IPS-15b (cell line): Measurements from ENCODE around the gene DEAF1.

Source experiments
- H3K27me3 ChIP-seq: one replicate; pipeline ENCODE4 v1.6.1; 2013; ENCODE audit warnings: low read length; ENCODE audit not compliant: control insufficient read depth, insufficient read depth
- H3K36me3 ChIP-seq: one replicate; pipeline ENCODE4 v1.6.1; 2013; ENCODE audit warnings: low read length; ENCODE audit not compliant: control insufficient read depth, insufficient read depth
- H3K4me1 ChIP-seq: one replicate; pipeline ENCODE4 v1.6.1; 2013; ENCODE audit warnings: mild to moderate bottlenecking, low read length; ENCODE audit not compliant: control insufficient read depth, insufficient read depth
- H3K4me3 ChIP-seq: one replicate; pipeline ENCODE4 v1.5.1; 2013; ENCODE audit warnings: low read depth, low read length
- H3K9ac ChIP-seq: one replicate; pipeline ENCODE4 v1.6.1; 2013; ENCODE audit warnings: low read depth, mild to moderate bottlenecking, low read length
- H3K9me3 ChIP-seq: one replicate; pipeline ENCODE4 v1.6.1; 2013; ENCODE audit warnings: mild to moderate bottlenecking, low read length; ENCODE audit not compliant: control insufficient read depth, insufficient read depth

Gene DEAF1

DNA sequence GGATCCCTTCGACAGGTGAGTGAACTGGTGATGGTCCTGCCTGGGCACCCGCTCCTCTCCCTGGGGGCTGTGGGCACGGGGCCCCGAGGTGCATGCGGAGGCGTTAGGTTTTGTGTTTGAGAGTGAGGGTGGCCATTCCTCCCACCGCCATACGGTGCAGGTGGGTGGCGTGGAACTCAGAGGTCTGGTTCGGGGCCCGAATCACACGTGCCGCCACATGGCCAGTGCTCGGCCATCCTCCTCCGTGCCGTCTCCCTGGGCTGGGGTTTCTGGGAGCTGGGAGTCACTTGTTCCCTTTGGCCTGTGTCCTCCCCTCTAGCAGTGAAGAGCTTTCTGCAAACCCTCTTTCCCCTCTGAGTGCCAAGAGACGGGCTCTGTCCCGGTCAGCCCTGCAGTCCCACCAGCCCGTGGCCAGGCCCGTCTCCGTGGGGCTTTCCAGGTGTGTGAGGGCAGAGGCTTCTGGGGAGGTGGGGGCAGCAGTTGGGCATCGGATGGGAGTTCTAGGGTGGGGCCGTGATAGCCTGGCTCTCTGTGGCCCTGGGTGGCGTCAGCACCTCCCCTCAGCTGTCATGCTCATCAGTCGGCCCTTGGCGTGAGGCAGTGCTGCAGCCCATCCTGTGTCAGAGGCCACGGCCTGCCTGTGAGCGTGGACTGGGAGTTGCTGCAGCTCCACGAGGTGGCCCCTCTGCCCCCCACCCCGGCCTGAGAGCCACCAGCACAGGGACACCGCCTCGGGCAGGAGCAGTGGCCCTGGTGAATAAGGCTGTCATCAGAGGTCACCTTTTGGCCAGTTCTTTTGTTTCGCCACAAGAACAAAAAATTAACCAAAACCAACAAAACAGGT is 89.5 kb downstream of the DEAF1 start:
- H3K4me1 ChIP-seq = no peaks in the 10 kb centered on the region
- H3K9ac ChIP-seq = no peak overlapping the region
- H3K4me3 ChIP-seq = no peak overlapping the region
- no peaks in the 10 kb centered on the region for H3K9me3 ChIP-seq
- no peaks in the 10 kb centered on the region for H3K27me3 ChIP-seq
- H3K36me3 ChIP-seq = peaks cover 90% of the 10 kb centered on the region

DNA sequence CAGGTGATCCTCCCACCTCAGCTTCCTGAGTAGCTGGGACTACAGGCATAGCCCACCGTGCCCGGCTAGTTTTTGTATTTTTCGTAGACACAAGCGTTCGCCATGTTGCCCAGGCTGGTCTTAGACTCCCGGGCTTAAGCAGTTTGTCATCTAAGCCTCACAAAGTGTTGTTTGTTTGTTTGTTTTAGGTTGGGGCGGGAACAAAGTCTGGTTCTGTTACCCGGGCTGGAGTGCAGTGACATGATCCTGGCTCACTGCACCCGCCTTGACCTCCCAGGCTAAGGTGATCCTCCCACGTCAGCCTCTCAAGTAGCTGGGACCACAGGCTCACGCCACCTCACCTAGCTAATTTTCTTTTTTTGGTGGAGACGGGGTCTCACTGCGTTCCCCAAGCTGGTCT is 91.9 kb downstream of the DEAF1 start:
- Histone ChIP-seq H3K4me3 (no peak overlapping the region), H3K36me3 (peaks cover 79% of the 10 kb centered on the region), H3K4me1 (no peaks in the 10 kb centered on the region), H3K9ac (no peak overlapping the region), H3K27me3 (no peaks in the 10 kb centered on the region), H3K9me3 (no peaks in the 10 kb centered on the region)

DNA sequence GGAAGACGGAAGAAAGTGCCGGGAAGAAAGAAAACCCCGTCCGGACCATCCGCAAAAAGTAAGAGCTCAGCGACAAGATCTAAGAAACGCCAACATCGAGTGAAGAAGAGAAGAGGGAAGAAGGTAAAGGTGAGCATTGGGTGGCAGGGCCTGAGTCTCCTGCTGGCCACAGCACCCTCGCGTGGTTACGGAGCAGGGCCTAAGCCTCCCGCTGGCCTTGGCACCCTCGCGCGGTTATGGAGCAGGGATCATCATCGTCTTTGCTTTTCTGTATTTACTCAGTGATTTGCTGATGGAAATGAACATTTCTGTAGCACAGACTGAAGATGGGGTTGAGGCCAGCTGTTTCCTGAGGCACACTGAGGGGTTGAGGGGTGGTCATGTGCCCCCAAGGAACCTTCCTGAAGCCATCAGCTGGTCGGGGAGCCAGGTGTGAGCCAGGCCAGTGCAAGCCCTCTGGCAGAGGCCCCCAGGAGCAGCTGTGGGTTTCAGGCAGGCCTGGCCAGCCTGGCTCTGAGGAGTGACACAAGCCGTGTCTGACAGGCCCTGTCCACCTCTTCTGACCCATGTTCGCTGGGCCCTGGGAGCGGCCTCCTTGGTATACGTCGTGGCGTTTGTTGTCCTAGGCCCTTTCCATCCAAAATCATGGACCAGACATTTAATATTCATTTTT is 93.3 kb downstream of the DEAF1 start:
- no peaks in the 10 kb centered on the region for H3K9me3 ChIP-seq
- H3K36me3 ChIP-seq = peaks cover 77% of the 10 kb centered on the region
- H3K4me1 ChIP-seq = no peaks in the 10 kb centered on the region
- H3K9ac ChIP-seq = peak overlapping the region; percentile 16
- H3K27me3 ChIP-seq = no peaks in the 10 kb centered on the region
- no peak overlapping the region for H3K4me3 ChIP-seq

DNA sequence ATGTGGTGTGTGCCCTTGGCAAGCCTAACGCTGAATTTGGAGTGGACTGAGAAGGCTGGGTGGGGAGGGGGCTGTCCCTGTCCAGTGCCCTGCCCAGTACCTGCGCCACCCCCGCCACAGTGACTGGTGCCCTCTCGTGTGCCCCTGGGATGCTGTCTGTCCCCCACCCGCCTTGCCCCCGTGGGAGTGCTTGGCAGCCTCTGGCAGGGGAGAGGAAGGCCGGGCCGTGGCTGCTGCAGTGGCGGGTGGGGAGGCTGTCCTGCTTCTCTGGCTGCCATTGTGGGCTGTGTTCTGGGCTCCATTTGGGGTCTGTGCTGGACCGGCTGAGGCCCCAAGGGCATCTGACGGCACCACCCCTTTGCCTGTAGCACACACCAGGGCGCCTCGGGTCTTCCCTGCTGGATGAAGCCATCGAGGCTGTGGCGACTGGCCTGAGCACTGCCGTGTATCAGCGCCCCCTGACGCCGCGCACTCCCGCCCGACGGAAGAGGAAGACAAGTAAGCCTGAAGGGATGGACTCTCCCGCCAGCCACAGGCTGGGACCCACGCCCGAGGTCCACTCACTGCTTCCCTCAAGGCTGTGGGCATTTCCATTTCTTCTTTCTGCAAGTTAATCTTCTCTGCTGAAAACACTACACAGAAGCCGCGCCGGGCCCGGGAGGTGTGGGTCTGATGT is 96.9 kb downstream of the DEAF1 start:
- Histone ChIP-seq H3K4me1 (no peaks in the 10 kb centered on the region), H3K27me3 (no peaks in the 10 kb centered on the region), H3K36me3 (peaks cover 65% of the 10 kb centered on the region), H3K4me3 (no peak overlapping the region), H3K9me3 (no peaks in the 10 kb centered on the region), H3K9ac (no peak overlapping the region)

DNA sequence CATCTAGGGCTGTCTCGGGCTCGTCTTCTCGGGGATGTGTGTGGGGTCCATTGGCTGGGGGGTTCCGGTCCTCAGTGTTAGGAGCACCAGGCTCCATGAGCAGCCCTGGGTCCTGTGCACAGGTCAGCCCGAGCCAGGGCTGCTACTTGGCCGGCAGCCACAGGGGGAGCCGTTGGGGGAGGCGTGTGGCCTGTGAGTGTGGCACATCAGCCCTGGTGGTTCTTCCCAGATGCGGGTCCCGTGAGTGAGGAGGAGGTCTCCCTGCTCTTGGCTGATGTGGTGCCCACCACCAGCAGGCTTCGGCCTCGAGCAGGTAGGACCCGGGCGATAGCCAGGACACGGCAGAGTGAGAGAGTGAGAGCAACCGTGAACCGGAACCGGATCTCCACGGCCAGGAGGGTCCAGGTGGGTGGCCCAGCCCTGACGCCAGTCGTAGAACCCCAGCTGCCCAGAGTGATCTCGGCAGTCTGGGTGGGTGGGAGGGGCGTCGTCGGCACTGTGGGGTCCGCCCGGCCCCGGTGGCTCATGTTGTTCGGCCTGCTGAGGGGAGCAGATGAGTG is 97.8 kb downstream of the DEAF1 start:
- no peaks in the 10 kb centered on the region for H3K4me1 ChIP-seq
- peaks cover 69% of the 10 kb centered on the region for H3K36me3 ChIP-seq
- no peaks in the 10 kb centered on the region for H3K9me3 ChIP-seq
- no peak overlapping the region for H3K9ac ChIP-seq
- no peak overlapping the region for H3K4me3 ChIP-seq
- no peaks in the 10 kb centered on the region for H3K27me3 ChIP-seq

DNA sequence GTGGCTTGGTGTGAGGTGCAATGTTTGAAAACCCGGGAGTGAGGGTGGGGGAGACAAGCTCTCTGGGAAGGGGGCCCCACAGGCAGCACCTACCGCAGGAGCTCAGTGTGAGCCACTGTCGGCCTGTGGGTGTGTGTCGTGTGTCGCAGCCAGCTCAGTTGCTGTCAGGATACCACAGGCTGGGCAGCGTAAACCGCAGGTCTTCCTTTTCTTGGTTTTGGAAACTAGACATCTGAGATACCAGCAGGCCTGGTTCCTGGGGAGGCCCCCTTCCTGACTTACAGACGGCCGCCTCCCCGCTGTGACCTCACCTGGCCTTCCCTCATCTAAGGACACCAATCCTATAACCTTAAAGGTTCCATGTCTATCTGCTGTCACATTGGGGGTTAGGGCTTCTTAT is 98.6 kb downstream of the DEAF1 start:
- Histone ChIP-seq H3K4me3 (no peak overlapping the region), H3K9me3 (no peaks in the 10 kb centered on the region), H3K9ac (no peak overlapping the region), H3K36me3 (peaks cover 63% of the 10 kb centered on the region), H3K4me1 (no peaks in the 10 kb centered on the region), H3K27me3 (no peaks in the 10 kb centered on the region)

DNA sequence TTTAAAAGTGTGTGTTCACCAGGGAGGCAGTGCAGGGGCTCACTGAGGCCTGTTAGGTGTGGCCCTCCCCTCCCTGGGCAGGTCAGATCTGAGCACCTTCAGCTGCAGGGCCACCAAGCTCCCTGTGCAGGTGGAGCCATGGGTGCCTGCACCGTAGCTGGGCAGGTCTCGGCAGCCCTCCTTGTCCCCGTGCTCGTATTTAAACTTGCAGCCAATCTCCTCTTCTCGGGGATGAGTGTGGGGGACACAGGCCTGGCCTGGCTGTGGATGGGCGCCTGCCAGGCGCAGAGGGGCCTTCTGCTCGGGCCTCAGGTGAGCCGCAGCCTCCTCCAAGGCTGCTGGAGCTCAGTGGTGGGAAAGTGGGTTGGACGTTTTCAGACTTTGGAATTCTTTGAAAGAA is 99.6 kb downstream of the DEAF1 start:
- H3K36me3 ChIP-seq = peaks cover 62% of the 10 kb centered on the region
- no peaks in the 10 kb centered on the region for H3K4me1 ChIP-seq
- no peak overlapping the region for H3K4me3 ChIP-seq
- no peak overlapping the region for H3K9ac ChIP-seq
- H3K9me3 ChIP-seq = no peaks in the 10 kb centered on the region
- no peaks in the 10 kb centered on the region for H3K27me3 ChIP-seq
